ENCODE data around the gene STPG3. TPM values are rescaled to one million over a fixed set of nuclear protein-coding genes. Genes with fewer than 3 reads are reported as not detected.
A peak's percentile ranks its signal among the peaks of the same experiment; 100 is the strongest.

The STPG3 gene
- total RNA-seq, 2 donors from 2014 or later = not detected

- peak overlapping the region; percentile 81 to 99 for H3K9ac ChIP-seq (ENCODE audit: low read depth in 2 of 2, low read length in 2 of 2)
- DNase-seq = peak; percentile 84
- intact Hi-C loops (cut with DNase I) = no loop called here
- TF ChIP-seq, protein P1, sequence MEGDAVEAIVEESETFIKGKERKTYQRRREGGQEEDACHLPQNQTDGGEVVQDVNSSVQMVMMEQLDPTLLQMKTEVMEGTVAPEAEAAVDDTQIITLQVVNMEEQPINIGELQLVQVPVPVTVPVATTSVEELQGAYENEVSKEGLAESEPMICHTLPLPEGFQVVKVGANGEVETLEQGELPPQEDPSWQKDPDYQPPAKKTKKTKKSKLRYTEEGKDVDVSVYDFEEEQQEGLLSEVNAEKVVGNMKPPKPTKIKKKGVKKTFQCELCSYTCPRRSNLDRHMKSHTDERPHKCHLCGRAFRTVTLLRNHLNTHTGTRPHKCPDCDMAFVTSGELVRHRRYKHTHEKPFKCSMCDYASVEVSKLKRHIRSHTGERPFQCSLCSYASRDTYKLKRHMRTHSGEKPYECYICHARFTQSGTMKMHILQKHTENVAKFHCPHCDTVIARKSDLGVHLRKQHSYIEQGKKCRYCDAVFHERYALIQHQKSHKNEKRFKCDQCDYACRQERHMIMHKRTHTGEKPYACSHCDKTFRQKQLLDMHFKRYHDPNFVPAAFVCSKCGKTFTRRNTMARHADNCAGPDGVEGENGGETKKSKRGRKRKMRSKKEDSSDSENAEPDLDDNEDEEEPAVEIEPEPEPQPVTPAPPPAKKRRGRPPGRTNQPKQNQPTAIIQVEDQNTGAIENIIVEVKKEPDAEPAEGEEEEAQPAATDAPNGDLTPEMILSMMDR (IDR thresholded peaks at IDR 0.05) = no peak
- peak overlapping the region; percentile 66 for H3K4me3 ChIP-seq
- no peaks in the 10 kb centered on the region for H3K36me3 ChIP-seq
- H3K4me1 ChIP-seq = peaks cover 5% of the 10 kb centered on the region
- no peaks in the 10 kb centered on the region for H3K9me3 ChIP-seq
- peaks cover 14% of the 10 kb centered on the region for H3K27me3 ChIP-seq
- H3K27ac ChIP-seq = peak overlapping the region; percentile 97
Measured at GRCh38 chr9:137298401-137299202, 47.5 kb downstream of the STPG3 start.

GRCh38 chr9:137299203-137299565, 48.1 kb downstream of the STPG3 start:
- no peaks in the 10 kb centered on the region for H3K36me3 ChIP-seq
- H3K4me3 ChIP-seq = peak overlapping the region; percentile 66
- H3K27me3 ChIP-seq = peaks cover 14% of the 10 kb centered on the region
- peak overlapping the region; percentile 76 to 99 for H3K9ac ChIP-seq (ENCODE audit: low read depth in 2 of 2, low read length in 2 of 2)
- H3K9me3 ChIP-seq = no peaks in the 10 kb centered on the region
- peak overlapping the region; percentile 97 for H3K27ac ChIP-seq
- peak; percentile 36 for DNase-seq
- H3K4me1 ChIP-seq = peaks cover 10% of the 10 kb centered on the region
- intact Hi-C loops (cut with DNase I) = no loop called here
- TF ChIP-seq, protein P1 (IDR thresholded peaks at IDR 0.05) = no peak

DNA sequence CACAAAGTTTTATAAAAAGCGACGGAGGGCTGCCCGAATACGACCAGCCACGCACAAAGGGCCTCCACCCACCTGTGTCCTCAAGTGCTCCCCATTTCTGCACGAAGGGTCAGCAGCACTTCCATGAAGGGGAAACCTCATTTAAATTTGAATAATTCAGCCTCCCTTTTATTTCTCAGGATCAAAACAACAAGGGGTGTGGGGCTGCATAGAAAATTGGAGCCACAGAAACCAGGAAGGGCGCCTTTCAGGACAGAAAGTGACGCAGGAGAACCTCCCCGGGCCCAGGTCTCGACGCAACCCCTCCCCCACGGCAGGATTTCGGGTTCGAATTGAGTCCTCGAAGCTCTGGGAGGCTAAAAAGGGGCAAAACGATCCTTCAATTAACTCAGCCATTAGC, 48.9 kb downstream of the STPG3 start:
- peaks cover 16% of the 10 kb centered on the region for H3K4me1 ChIP-seq
- peak overlapping the region; percentile 66 for H3K4me3 ChIP-seq
- H3K27ac ChIP-seq = peak overlapping the region; percentile 97
- peak; percentile 52 for DNase-seq
- no peaks in the 10 kb centered on the region for H3K9me3 ChIP-seq
- TF ChIP-seq, protein P1 (IDR thresholded peaks at IDR 0.05) = no peak
- intact Hi-C loops (cut with DNase I) = loop anchor here (5.0 kb wide), 1 partner anchor 107 kb away; no protein-coding TSS in a partner anchor
- H3K36me3 ChIP-seq = no peaks in the 10 kb centered on the region
- peak overlapping the region; percentile 85 to 99 for H3K9ac ChIP-seq (ENCODE audit: low read depth in 2 of 2, low read length in 2 of 2)
- peaks cover 14% of the 10 kb centered on the region for H3K27me3 ChIP-seq

DNA sequence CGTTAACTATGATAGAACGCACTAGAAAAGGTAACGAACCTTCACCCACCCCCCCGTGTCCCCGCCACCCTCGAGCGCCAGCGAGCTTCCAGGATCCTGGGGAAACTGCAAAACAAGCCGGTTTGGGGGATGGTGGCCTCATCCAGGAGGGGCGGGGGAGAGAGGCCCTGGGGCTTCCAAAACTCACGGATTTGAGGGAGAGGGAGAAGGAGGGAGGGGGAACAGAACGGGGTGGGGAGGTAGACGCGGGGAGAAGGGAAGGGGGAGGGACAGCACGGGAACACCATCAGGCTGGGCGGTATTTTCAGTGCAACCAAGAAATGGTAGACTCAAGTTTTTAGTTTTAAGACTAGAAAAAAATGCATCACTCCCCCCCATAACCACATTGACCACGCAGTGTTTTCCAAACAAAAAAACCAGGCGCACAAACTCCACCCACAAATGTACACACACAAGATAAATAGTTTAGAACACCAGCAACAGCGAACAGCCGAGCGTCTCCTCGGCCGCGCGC, 49.5 kb downstream of the STPG3 start:
- Histone ChIP-seq H3K4me3 (peak overlapping the region; percentile 66), H3K27ac (peak overlapping the region; percentile 97), H3K9ac (ENCODE audit: low read depth in 2 of 2, low read length in 2 of 2) (peak overlapping the region; percentile 85 to 99), H3K36me3 (no peaks in the 10 kb centered on the region), H3K4me1 (peaks cover 21% of the 10 kb centered on the region), H3K27me3 (peaks cover 14% of the 10 kb centered on the region), H3K9me3 (no peaks in the 10 kb centered on the region)
- intact Hi-C loops (cut with DNase I) = loop anchor here (5.0 kb wide), 1 partner anchor 107 kb away; no protein-coding TSS in a partner anchor
- DNase-seq = peak; percentile 69
- TF ChIP-seq, protein P1 (IDR thresholded peaks at IDR 0.05) = no peak

- intact Hi-C loops (cut with DNase I) = loop anchor here (5.0 kb wide), 1 partner anchor 106 kb away; no protein-coding TSS in a partner anchor
- peaks cover 11% of the 10 kb centered on the region for H3K27me3 ChIP-seq
- H3K27ac ChIP-seq = peak overlapping the region; percentile 97
- H3K4me1 ChIP-seq = peaks cover 28% of the 10 kb centered on the region
- no peaks in the 10 kb centered on the region for H3K36me3 ChIP-seq
- peak; percentile 32 for DNase-seq
- peak overlapping the region; percentile 66 for H3K4me3 ChIP-seq
- TF ChIP-seq, protein P1 (IDR thresholded peaks at IDR 0.05) = no peak
- H3K9me3 ChIP-seq = no peaks in the 10 kb centered on the region
- H3K9ac ChIP-seq (ENCODE audit: low read depth in 2 of 2, low read length in 2 of 2) = peak overlapping the region; percentile 85 to 99
Measured at GRCh38 chr9:137301081-137301947, 50.2 kb downstream of the STPG3 start.
